GM19455 (cell line): Measurements from ENCODE around the gene NPTN.
A peak's percentile ranks its signal among the peaks of the same experiment; 100 is the strongest.
"Not testable (repeated sequence)": the region's sequence is repeated elsewhere in the genome, so short reads cannot be mapped to it uniquely, and the experiment has no call there.

Source experiments
- ATAC-seq: cut with Tn5 transposase; IDR thresholded peaks from one replicate; pipeline ENCODE4 v1.9.1; 2021; ENCODE audit not compliant: unreplicated experiment

The NPTN gene

DNA sequence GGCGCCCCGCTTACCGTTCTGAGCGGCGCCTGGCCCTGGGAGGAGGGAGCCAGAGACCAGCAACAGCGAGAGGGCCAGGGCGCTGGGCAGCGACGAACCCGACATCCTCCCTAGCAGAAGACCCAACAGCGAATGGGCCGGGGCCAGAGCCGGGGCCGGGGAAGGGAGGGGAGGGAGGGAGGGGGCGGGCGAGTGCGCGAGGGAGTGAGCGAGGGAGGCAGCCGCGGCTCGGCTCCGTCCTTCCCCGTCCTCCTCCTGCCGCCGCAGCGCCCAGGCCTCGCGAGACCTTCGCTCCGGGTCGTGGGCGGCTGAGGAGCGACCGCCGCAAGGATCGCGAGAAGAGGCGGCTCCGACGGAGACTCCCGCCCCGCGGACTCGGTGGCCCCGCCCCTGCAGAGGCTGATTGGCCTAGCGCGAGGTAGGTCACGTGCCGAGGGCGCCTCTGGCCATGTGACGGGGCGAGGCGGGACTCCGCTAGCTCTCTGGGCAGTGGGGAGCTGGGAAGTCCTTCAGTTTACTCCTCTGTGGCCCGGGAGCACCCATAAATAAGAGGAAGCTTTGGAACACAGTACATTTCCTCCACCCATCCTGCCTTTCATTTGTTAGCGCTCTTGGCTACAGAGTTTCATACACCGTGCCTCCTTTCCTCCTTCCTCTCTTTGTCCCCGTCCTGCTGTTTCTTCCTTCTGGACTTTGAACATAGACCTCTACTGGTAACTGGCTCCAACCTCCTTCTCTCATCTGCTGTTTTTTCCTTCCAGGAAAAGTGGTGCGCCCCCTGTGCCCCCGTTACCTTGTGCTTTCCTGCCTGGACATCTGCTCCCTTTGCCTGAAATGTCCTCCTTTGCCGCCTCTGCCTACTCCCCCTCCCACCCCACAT, at the start of gene NPTN:
NPTN (minus strand) TSS at position 279 of the 880 bp plus-strand sequence; CDS start at position 105, 174 bp downstream.
- ATAC-seq: peak; percentile 86

DNA sequence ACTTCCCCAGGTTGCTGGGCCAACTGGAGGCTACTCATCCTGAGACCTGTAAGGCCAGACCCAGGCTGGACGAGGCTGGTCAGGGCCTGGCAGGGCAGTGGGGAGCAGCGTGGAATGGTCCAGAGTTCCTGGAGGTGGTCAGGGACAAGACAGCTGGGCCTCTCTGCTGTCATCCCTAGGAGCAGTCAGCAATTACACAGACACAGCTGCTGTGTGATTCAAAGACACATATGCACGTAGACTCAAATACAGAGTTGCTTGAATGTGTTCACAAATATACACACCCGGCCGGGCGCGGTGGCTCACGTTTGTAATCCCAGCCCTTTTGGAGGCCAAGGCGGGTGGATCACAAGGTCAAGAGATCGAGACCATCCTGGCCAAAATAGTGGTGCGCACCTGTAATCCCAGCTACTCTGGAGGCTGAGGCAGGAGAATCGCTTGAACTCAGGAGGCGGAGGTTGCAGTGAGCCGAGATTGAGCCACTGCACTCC, 49.5 kb upstream of the NPTN start:
- ATAC-seq: no peak

- ATAC-seq: no peak
Measured at GRCh38 chr15:73681856-73682599, 48.8 kb upstream of the NPTN start.

- no peak for ATAC-seq
Measured at GRCh38 chr15:73681063-73681462, 47.9 kb upstream of the NPTN start.

DNA sequence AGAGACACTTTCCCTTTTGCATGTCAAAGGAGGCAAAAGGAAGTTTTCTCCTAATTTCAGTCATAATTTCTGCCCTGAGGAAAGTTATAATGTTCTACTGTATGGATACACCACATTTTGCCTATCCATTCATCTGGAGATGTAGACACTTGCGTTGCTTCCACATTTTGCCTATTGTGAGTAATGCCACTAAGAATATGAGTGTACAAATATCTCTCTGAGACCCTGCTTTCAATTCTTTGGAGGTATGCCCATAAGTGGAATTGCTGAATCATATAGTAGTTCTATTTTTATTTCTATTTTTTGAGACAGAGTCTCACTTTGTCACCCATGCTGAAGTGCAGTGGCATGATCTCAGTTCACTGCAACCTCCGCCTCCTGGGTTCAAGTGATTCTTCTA, 47.4 kb upstream of the NPTN start:
- ATAC-seq: no peak

DNA sequence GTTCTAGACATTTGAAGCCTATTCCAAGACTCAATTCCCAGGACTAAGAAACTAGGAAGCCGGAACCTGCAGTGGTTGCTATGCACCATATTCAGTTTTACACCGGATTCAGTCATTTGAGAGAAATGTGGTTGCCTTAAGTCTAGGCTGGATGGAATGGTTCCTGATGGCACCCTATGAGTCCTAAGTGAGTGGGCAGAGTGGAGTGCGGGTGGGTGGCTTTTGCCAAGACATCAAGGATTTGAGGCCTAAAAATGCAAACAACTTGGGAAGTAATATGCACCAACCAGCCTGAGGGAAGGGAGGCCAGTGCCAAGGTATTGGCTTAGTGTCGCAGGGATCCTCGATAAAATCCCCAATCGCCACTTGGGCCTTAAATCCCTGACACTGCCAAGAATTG, 46.8 kb upstream of the NPTN start:
- no peak for ATAC-seq

- no peak for ATAC-seq
Measured at GRCh38 chr15:73679180-73679579, 46.0 kb upstream of the NPTN start.

DNA sequence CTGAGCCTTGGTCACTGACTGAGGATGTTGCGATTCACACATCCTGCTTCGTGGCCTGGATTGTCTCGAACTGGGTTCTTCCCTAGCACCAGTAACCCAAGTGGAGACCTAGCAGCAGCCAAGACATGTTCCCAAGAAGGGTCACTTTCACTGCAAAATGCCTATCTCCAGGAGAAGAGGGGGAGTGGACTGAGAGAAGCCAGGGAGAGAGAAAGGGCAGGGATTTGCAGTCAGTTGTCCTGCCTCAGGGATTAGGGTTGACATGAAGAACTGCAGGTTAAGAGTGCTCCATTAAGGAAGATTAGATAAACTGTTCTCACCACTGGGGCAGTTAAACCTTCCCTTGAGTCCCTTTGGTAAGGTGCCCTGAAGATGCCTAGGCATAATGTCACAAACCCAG, 45.3 kb upstream of the NPTN start:
- ATAC-seq: no peak

GRCh38 chr15:73677733-73678132, 44.5 kb upstream of the NPTN start:
- no peak for ATAC-seq

GRCh38 chr15:73677146-73677607, 44.0 kb upstream of the NPTN start:
- ATAC-seq: no peak

DNA sequence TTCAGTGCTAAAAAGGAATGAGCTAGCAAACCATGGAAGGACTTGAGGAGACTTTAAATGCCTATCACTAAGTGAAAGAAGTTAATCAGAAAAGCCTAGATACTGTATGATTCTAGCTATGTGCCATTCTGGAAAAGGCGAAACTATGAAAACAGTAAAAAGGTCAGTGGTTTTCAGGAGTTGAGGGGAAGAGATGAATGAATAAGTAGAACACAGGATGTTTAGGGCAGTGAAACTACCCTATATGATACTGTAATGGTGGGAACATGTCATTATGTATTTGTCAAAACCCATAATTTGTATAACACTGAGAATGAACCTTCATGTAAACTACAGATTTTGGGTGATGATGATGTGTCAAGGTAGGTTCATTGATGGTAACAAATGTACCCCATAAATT, 41.4 kb upstream of the NPTN start:
- ATAC-seq: no peak

GRCh38 chr15:73660455-73660854, 27.3 kb upstream of the NPTN start:
- no peak for ATAC-seq

- ATAC-seq: no peak
Measured at GRCh38 chr15:73658645-73659044, 25.5 kb upstream of the NPTN start.

GRCh38 chr15:73655724-73656123, 22.5 kb upstream of the NPTN start:
- ATAC-seq: no peak

- ATAC-seq: no peak
Measured at GRCh38 chr15:73654659-73655058, 21.5 kb upstream of the NPTN start.

GRCh38 chr15:73650416-73651126, 17.4 kb upstream of the NPTN start:
- ATAC-seq: no peak

- ATAC-seq: no peak
Measured at GRCh38 chr15:73648014-73648295, 14.8 kb upstream of the NPTN start.

- no peak for ATAC-seq
Measured at GRCh38 chr15:73647259-73648013, 14.2 kb upstream of the NPTN start.

DNA sequence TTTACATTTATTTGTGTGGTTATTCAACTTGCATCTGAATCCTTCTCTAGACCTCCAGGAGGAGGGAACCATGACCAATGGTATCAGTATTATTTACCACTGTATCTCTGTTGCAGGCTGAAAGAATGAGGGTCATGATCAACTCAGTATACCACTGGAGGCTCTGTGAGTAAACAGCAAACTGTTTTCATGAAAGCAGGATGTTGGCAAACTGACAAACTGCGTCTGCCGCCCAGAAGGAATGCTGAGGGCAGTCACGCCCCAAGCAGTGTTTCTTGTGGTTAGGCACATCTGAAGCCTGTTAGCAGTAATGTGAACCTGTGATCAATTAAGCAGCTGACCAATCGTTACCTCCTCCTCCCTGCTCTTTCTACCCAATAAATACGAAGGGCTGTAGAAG, 6.3 kb upstream of the NPTN start:
- ATAC-seq: not testable (repeated sequence)

- no peak for ATAC-seq
Measured at GRCh38 chr15:73637527-73637926, 4.3 kb upstream of the NPTN start.

- no peak for ATAC-seq
Measured at GRCh38 chr15:73633991-73634495, 854 bp upstream of the NPTN start.
